ENCODE results near the gene CSRP2. TPM values are rescaled to one million over a fixed set of nuclear protein-coding genes. Genes with fewer than 3 reads are reported as not detected.

The CSRP2 gene
- total RNA-seq, 1 experiment from 2014 or later: 2.6 TPM

DNA sequence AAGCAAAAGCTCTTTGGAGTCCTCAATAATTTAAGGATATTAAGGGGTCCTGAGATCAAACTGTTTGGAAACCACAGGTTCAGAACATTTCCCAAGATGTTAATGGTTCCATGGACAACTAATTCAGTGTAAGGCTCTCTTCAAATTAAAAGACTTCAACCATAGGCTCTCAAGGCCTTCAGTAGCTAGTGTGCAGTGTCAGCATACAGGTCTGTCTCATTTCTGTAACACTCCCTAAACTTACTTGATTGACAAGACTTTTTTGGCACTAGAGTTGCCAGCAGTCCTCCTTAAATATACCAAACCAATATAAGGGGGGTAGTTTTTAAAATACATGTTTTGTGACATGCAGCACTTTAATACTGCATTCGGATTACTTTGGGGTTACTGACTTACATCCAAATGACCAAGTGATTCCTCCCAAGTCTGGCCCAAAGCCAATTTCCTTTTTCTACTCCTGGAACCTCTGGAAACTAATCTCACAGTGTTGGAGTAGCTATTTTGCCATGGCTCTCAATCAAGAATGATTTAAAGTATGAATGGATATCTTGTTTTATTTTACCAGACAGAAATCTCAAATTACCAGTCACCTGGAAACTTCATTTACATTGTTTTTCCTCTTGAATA lies 22.7 kb downstream of the CSRP2 start:
- ChIA-PET POLR2A (no interaction called here), CTCF (interaction anchor here (0.6 to 1.2 kb wide), 4 partner anchors 155 to 248 kb away, joined by 3 to 4 read pairs (median 3); no protein-coding TSS in a partner anchor)
- Mint-ChIP-seq H3K27ac (ENCODE audit: low read depth, unreplicated experiment) (no peak overlapping the region), H3K4me3 (ENCODE audit: unreplicated experiment) (no peak overlapping the region), H3K36me3 (ENCODE audit: insufficient read depth, unreplicated experiment) (peaks cover 23% of the 10 kb centered on the region), H3K27me3 (ENCODE audit: insufficient read depth, unreplicated experiment) (no peaks in the 10 kb centered on the region), H3K9me3 (ENCODE audit: unreplicated experiment) (no peaks in the 10 kb centered on the region), H3K4me1 (ENCODE audit: insufficient read depth, unreplicated experiment) (no peaks in the 10 kb centered on the region)
- BruUV-seq (replicated peaks): no TSS peak
- intact Hi-C loops (cut with micrococcal nuclease): no loop called here
- TF ChIP-seq, protein P1, sequence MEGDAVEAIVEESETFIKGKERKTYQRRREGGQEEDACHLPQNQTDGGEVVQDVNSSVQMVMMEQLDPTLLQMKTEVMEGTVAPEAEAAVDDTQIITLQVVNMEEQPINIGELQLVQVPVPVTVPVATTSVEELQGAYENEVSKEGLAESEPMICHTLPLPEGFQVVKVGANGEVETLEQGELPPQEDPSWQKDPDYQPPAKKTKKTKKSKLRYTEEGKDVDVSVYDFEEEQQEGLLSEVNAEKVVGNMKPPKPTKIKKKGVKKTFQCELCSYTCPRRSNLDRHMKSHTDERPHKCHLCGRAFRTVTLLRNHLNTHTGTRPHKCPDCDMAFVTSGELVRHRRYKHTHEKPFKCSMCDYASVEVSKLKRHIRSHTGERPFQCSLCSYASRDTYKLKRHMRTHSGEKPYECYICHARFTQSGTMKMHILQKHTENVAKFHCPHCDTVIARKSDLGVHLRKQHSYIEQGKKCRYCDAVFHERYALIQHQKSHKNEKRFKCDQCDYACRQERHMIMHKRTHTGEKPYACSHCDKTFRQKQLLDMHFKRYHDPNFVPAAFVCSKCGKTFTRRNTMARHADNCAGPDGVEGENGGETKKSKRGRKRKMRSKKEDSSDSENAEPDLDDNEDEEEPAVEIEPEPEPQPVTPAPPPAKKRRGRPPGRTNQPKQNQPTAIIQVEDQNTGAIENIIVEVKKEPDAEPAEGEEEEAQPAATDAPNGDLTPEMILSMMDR (IDR thresholded peaks at IDR 0.05; ENCODE audit: unreplicated experiment): no peak
- no peak for DNase-seq (ENCODE audit: unreplicated experiment)

DNA sequence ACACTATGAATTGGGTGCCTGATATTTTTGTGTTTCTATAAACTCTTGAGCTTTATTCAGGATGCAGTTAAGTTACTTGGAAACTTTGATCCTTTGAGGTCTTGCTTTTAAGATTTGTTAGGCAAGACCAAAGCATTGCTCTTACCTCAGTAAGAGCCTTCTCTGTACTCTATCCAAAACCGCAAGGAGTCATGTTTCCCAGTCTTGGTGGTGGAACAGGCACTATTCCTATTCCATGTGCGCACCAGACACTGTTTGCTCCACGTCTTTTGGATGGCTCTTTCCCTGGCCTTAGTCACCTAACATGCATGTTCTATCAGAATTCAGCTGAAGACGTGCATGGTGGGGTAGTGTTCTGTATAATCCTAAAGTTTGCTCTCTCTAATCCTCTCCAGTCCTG lies 23.5 kb downstream of the CSRP2 start:
- Mint-ChIP-seq H3K4me1 (ENCODE audit: insufficient read depth, unreplicated experiment) (no peaks in the 10 kb centered on the region), H3K27ac (ENCODE audit: low read depth, unreplicated experiment) (no peak overlapping the region), H3K27me3 (ENCODE audit: insufficient read depth, unreplicated experiment) (no peaks in the 10 kb centered on the region), H3K36me3 (ENCODE audit: insufficient read depth, unreplicated experiment) (peaks cover 30% of the 10 kb centered on the region), H3K4me3 (ENCODE audit: unreplicated experiment) (no peak overlapping the region), H3K9me3 (ENCODE audit: unreplicated experiment) (no peaks in the 10 kb centered on the region)
- ChIA-PET POLR2A (no interaction called here), CTCF (interaction anchor here (0.6 to 1.2 kb wide), 4 partner anchors 14 to 218 kb away, joined by 3 to 4 read pairs (median 4); no protein-coding TSS in a partner anchor)
- BruUV-seq (replicated peaks): no TSS peak
- no peak for DNase-seq (ENCODE audit: unreplicated experiment)
- intact Hi-C loops (cut with micrococcal nuclease): no loop called here
- TF ChIP-seq, protein P1 (IDR thresholded peaks at IDR 0.05; ENCODE audit: unreplicated experiment): no peak

DNA sequence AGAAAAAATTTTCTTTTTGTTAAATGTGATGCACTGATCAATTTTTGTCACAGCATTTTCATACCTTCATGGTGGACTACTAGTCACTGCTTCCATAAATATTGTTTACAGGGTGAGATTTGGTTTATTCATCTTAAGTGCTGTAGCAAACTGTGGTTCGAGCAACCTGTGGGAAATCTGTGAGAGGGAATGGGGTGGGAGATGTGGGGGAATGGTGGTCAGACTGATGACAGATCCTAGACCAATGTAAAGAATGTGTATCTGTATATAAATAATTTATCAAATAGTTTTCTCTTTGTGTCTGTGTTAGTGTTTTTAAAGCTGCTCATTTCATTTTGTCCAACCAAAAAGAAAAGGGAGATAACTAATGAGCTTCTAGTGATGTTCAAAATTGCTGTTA lies 26.7 kb downstream of the CSRP2 start:
- intact Hi-C loops (cut with micrococcal nuclease): no loop called here
- Mint-ChIP-seq H3K4me3 (ENCODE audit: unreplicated experiment) (no peak overlapping the region), H3K27me3 (ENCODE audit: insufficient read depth, unreplicated experiment) (no peaks in the 10 kb centered on the region), H3K27ac (ENCODE audit: low read depth, unreplicated experiment) (no peak overlapping the region), H3K4me1 (ENCODE audit: insufficient read depth, unreplicated experiment) (no peaks in the 10 kb centered on the region), H3K9me3 (ENCODE audit: unreplicated experiment) (no peaks in the 10 kb centered on the region), H3K36me3 (ENCODE audit: insufficient read depth, unreplicated experiment) (peaks cover 45% of the 10 kb centered on the region)
- TF ChIP-seq, protein P1 (IDR thresholded peaks at IDR 0.05; ENCODE audit: unreplicated experiment): no peak
- no peak for DNase-seq (ENCODE audit: unreplicated experiment)
- ChIA-PET CTCF (no interaction called here), POLR2A (interaction anchor here (0.5 kb wide), 1 partner anchor 115 kb away, joined by 3 read pairs; no protein-coding TSS in a partner anchor)
- BruUV-seq (replicated peaks): no TSS peak

DNA sequence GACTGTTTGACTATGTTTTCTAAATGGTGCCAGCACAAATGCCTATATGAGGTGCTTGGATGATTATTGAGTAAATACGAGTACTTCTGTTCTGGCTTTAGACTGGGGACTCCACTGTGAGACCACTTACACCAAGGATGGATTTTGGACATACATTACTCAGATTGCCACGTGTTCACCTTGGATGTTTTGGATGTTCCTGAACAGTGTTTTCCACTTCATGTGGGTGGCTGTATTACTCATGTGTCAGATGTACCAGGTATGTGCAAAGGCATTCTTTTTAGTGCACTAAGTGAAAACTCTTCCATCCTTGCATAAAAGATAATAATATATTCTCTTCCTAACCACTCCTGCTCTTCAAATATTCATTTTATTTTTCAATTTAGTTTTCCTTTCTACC lies 30.7 kb downstream of the CSRP2 start:
- POLR2A ChIA-PET: no interaction called here
- H3K4me1 Mint-ChIP-seq (ENCODE audit: insufficient read depth, unreplicated experiment): no peaks in the 10 kb centered on the region
- H3K27ac Mint-ChIP-seq (ENCODE audit: low read depth, unreplicated experiment): no peak overlapping the region
- intact Hi-C loops (cut with micrococcal nuclease): no loop called here
- TF ChIP-seq, protein P1 (IDR thresholded peaks at IDR 0.05; ENCODE audit: unreplicated experiment): no peak
- no peak overlapping the region for H3K4me3 Mint-ChIP-seq (ENCODE audit: unreplicated experiment)
- no peaks in the 10 kb centered on the region for H3K9me3 Mint-ChIP-seq (ENCODE audit: unreplicated experiment)
- BruUV-seq (replicated peaks): no TSS peak
- H3K36me3 Mint-ChIP-seq (ENCODE audit: insufficient read depth, unreplicated experiment): peaks cover 46% of the 10 kb centered on the region
- CTCF ChIA-PET: interaction anchor here (0.8 to 1.1 kb wide), 2 partner anchors 10 to 57 kb away, joined by 3 read pairs; no protein-coding TSS in a partner anchor
- no peak for DNase-seq (ENCODE audit: unreplicated experiment)
- H3K27me3 Mint-ChIP-seq (ENCODE audit: insufficient read depth, unreplicated experiment): no peaks in the 10 kb centered on the region
